ENCODE data around the gene KAZN.

The KAZN gene

DNA sequence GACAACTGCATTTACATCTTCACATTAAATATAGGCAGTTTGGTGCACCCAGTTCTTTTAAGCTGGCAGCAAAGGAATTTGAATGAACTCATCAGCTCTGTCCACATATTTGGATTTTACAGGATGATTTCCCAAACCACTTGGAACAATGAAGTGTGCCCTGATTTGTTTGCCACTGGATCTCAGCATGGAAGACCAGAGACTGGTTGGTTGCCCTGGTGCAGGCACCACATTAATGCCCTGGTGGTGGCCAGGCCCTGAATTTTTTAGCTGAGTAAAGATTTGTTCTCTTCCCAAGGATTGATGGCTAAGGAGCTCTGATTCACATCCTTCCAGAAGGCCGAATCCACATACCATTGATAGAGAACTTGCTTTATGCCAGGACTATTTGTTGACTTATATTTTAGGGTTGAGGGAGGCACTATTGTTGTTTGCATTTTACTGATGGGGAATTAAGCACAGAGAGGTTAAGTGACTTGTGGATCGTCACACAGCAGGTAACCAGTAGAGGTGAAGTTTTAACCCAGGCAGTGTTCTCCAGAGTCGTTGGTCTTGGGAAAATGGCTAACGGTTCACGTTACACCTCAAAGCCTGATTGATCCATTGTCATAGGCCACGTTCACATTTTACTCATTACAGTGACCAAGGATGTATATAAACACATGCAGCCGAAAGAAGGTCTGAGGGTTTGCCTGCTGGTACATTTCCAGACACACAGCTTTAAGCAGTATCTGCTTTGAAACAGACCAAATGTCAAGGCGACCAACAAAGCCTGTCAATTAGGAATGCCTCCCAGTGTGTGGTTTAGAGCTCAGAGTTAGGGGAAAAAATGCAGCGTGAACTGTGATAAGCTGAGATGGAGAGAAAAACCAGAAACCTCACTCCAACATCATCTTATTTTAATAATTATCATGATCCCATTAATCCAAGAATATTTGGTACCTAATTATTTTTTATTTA, 50.7 kb downstream of the KAZN start:
- no peak for DNase-seq

- no peak for DNase-seq
Observed at GRCh38 chr1:14649976-14650375, 51.5 kb downstream of the KAZN start.

DNA sequence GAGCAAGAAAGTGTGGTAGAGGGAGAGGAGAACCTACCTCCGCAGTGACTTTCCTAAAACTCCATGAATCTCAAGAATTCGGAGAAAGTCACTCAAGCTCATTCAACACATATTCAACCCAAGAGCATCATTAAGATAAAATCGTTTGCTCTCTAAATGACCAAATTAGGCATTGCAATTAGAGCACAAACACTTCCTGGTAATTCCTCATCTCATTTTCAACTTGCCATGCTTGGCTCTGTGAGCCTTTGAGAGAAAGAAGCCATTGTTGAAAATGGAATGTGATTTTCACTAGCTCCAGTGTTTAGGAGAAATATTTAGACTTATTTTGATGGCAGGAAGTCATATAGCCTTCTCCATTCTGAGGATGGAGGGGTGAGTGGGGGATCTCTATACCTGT, 52.5 kb downstream of the KAZN start:
- DNase-seq = no peak

DNA sequence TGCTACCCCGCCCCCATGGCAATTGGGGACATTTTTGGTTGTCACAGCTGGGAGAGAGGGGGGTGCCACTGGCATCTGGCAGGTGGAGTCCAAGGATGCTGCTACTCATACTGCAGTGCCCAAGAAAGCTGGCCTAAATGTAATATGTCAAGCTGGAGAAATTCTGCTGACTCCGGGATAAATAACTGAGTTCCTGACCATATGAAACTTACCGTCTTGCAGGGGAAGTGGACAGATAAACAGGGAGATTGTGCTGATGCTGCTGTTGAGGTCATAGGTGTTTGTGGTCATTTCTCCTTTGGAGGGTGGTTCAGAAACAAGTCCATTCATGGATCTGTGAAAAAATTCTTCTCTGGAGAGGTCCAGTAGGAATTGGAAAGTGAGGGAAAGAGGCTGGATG, 54.4 kb downstream of the KAZN start:
- no peak for DNase-seq

DNA sequence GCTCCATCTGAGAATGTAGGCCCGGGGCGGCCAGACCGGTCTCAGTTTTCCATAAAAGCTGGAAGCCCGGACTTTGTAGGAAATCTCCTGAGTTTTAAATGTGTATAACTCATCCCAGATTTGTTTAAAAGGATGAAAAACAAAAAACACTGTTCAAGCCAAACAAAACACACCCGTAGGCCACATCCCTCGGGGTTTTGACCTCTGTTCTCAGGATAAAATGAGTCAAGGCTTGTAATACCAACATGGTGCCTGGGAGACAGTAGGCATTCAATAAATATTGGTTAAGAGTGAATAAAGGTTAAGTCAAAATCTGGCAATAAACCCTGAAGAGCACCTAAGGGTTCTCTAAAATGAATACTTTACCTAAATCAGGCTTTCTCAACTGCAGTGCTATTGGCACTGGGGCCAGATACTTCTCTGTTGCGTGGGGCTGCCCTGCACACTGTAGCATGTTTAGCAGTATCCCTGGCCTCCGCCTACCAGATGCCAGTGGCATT, 55.0 kb downstream of the KAZN start:
- no peak for DNase-seq

GRCh38 chr1:14654554-14654953, 56.1 kb downstream of the KAZN start:
- DNase-seq = no peak

- no peak for DNase-seq
Observed at GRCh38 chr1:14655385-14655784, 56.9 kb downstream of the KAZN start.

GRCh38 chr1:14656384-14656937, 58.0 kb downstream of the KAZN start:
- DNase-seq = no peak

DNA sequence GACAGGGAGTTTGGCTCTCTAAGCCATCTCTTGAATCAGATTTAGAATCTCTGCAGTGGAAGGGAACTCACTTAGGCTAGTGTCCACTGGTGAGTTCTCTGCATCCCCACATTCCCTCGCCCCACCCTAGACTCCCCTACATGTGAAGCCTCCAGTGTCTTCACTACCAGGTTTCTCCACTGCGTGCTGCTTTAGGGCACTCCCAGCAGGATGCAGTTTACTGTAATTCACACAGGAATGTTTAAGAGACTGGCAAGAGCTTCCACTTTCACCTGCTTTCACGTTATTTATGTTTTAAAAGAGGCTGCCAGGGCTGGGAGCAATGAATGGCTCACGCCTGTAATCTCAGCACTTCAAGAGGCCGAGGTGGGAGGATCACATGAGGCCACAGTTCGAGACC, 60.2 kb downstream of the KAZN start:
- DNase-seq = no peak

DNA sequence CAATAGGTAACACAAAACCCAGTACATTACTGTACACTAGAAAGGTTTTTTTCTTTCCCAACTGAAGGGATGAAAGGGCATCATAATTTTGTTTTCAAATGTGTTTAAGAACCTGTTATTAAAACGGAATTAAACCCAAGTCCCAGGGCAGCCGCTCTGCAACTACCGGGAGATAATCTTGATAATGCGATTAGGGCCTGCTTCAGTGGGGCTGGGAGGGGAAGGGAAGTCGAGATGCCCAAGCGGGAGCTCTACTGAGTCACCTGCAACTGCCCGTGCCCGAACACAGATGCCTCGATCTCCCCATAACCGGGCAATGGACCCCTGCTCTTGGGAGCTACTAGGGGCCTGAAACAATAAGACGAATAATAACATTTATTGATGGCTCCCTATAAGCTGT, 61.4 kb downstream of the KAZN start:
- no peak for DNase-seq

DNA sequence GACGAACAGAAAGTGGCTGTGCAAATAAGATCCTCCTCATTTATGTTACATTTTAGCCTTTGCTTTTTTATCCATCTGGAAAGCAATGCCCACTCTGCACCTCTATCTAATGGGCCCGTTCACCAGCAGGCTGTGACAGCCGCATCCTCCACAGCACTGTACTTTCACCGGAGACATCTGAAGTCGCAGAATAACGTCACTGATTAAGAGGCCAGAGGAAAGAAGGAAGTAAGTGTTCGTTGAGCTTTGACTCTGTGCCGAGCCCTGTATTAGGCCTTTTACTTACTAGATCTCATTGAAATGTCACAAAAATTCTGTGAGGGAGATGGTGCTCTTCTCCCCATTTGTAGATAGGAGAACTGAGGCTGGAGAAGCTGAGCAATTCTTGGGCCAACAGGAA, 62.3 kb downstream of the KAZN start:
- no peak for DNase-seq

DNA sequence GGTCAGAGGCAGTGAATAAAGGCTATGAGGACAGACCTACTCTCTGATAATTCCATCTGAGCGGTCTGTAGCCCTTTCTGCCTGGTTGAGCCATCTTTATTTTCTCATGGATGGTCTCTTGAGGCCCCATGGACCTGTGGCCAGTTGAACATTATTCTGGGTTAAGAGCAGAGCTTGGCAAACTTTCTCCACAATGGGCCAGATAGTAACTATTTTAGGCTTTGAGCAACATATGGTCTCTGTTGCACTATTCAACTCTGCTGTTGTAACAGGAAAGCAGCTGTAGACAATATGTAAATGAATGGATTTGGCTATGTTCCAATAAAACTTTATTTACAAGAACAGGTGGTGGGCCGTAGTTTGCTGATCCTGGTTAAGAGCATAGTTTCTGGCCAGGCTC, 62.7 kb downstream of the KAZN start:
- DNase-seq = no peak

GRCh38 chr1:14662116-14662515, 63.6 kb downstream of the KAZN start:
- DNase-seq = no peak

- DNase-seq = no peak
Observed at GRCh38 chr1:14663773-14664172, 65.3 kb downstream of the KAZN start.

- no peak for DNase-seq
Observed at GRCh38 chr1:14666373-14666772, 67.9 kb downstream of the KAZN start.

GRCh38 chr1:14666962-14667650, 68.6 kb downstream of the KAZN start:
- DNase-seq = no peak

DNA sequence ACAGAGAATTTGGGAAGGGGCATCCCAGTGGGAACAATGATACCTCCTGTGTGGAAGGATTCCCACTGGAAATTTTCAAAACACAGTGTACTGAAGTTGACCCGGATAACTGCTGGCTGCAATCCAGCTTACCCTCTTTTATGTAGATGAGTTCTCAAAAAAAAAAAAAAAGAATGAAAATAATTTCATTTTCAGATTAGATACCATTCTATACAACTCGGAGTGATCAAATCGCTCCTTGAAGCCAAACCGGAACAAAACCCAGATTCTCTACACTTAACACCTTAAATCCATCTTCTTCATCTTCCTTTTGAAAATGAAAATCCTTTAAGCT, 69.1 kb downstream of the KAZN start:
- DNase-seq = no peak

- DNase-seq = no peak
Observed at GRCh38 chr1:14668538-14668937, 70.1 kb downstream of the KAZN start.

- no peak for DNase-seq
Observed at GRCh38 chr1:14672005-14672404, 73.5 kb downstream of the KAZN start.

- DNase-seq = no peak
Observed at GRCh38 chr1:14674030-14674429, 75.5 kb downstream of the KAZN start.

GRCh38 chr1:14676400-14676799, 77.9 kb downstream of the KAZN start:
- no peak for DNase-seq

DNA sequence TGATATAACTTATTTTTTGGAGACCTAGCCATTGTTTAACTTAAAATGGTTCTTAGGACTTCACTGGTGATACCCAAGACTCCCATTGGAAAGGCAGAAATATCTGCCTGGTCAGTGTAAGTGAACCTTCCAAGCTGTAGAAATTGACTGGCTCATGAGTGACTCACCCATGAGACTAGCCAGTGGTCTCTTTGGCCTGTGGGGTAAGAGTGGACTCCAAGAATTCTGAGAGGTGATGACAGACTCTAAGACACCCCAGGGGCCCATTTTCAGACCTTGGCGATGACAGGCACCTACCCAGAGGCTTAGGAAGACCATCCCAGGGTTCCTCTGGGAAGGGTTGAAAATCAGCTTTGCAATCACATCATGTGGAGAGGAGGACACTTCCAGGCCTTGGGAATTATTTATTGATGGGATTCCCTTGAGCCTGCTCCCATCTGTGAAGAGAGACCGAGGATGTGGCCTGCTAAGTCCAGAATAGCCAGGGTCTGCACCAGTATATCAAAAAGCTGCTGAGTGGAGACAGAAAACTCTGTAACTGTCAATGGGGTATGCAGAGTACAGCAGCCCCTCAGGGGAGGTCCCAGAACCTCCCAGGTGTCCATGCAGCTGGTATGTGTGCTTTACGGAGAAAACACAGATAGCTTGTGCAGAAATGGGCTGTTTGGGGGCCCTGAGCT, 78.9 kb downstream of the KAZN start:
- no peak for DNase-seq

DNA sequence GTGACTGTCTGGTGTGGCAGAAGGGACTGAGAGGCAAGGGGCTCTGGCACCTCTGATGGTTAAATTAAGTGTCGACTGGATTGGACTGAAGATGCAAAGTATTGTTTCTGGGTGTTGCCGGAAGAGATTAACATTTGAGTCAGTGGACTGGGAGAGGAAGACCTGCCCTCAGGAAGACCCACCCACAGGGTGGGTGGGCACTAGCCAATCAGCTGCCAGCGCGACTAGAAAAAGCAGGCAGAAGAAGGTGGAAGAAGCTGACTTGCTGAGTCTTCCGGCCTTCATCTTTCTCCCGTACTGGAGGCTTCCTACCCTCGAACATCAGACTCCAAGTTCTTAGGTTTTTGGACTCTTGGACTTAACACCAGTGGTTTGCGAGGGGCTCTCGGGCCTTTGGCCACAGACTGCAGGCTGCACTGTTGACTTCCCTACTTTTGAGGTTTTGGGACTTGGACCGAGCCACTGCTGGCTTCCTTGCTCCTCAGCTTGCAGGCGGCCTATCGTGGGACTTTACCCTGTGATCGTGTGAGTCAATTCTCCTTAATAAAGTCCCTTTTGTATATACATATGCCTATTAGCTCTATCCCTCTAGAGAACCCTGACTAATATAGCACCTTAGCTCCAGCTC, 79.6 kb downstream of the KAZN start:
- no peak for DNase-seq
